GM03348 (cell line): Measurements from ENCODE around the gene ANO2.

Experiments
- DNase-seq: peaks from one replicate; pipeline ENCODE4 v3.0.0; 2012; ENCODE audit warnings: low spot score

Gene ANO2

GRCh38 chr12:5622280-5622679 lies 322.8 kb downstream of the ANO2 start:
- no peak for DNase-seq

- no peak for DNase-seq
These were observed 323.7 kb downstream of the ANO2 start for GRCh38 chr12:5621329-5621728.

GRCh38 chr12:5620896-5621295 lies 324.2 kb downstream of the ANO2 start:
- no peak for DNase-seq

- no peak for DNase-seq
These were observed 325.4 kb downstream of the ANO2 start for GRCh38 chr12:5619628-5620027.

GRCh38 chr12:5616854-5617253 lies 328.2 kb downstream of the ANO2 start:
- DNase-seq: no peak

- DNase-seq: no peak
These were observed 329.3 kb downstream of the ANO2 start for GRCh38 chr12:5615760-5616159.

- DNase-seq: no peak
These were observed 330.8 kb downstream of the ANO2 start for GRCh38 chr12:5614256-5614655.

- no peak for DNase-seq
These were observed 332.3 kb downstream of the ANO2 start for GRCh38 chr12:5612556-5613410.

- no peak for DNase-seq
These were observed 333.9 kb downstream of the ANO2 start for GRCh38 chr12:5611162-5611561.

- DNase-seq: no peak
These were observed 345.7 kb downstream of the ANO2 start for GRCh38 chr12:5599378-5599777.

GRCh38 chr12:5593998-5594397 lies 351.1 kb downstream of the ANO2 start:
- no peak for DNase-seq

GRCh38 chr12:5593086-5593485 lies 352.0 kb downstream of the ANO2 start:
- DNase-seq: no peak

GRCh38 chr12:5592310-5592709 lies 352.7 kb downstream of the ANO2 start:
- peak; percentile 23 for DNase-seq

- no peak for DNase-seq
These were observed 354.7 kb downstream of the ANO2 start for GRCh38 chr12:5590316-5590715.

- no peak for DNase-seq
These were observed 356.0 kb downstream of the ANO2 start for GRCh38 chr12:5589054-5589453.

GRCh38 chr12:5588591-5588990 lies 356.5 kb downstream of the ANO2 start:
- DNase-seq: peak; percentile 39

GRCh38 chr12:5588176-5588575 lies 356.9 kb downstream of the ANO2 start:
- peak; percentile 43 for DNase-seq

- DNase-seq: no peak
These were observed 357.3 kb downstream of the ANO2 start for GRCh38 chr12:5587711-5588121.

GRCh38 chr12:5586201-5586600 lies 358.9 kb downstream of the ANO2 start:
- DNase-seq: peak; percentile 37

GRCh38 chr12:5585178-5585577 lies 359.9 kb downstream of the ANO2 start:
- DNase-seq: no peak

GRCh38 chr12:5584412-5585175 lies 360.5 kb downstream of the ANO2 start:
- no peak for DNase-seq

- DNase-seq: no peak
These were observed 362.5 kb downstream of the ANO2 start for GRCh38 chr12:5582541-5582940.

GRCh38 chr12:5582018-5582417 lies 363.0 kb downstream of the ANO2 start:
- no peak for DNase-seq
